HEK293 (cell line): ENCODE measurements around the gene TRAPPC8.
A peak's percentile ranks its signal among the peaks of the same experiment; 100 is the strongest.
"Not testable (repeated sequence)": the region's sequence is repeated elsewhere in the genome, so short reads cannot be mapped to it uniquely, and the experiment has no call there.

Source experiments
- CTCF ChIA-PET: fragments of 350-600 bp; formaldehyde crosslinking; extraction: SDS; loops from one replicate; lab custom pipeline; 2021; ENCODE audit warnings: antibody characterized with exemption; lab: Yijun Ruan, JAX
- POLR2A ChIA-PET: fragments of 300-600 bp; formaldehyde crosslinking; extraction: SDS; loops from one replicate; lab custom pipeline; 2020; ENCODE audit warnings: antibody characterized with exemption, inconsistent platforms; lab: Yijun Ruan, JAX
- H3K27ac ChIP-seq: fragments of 200-500 bp; sonication (Bioruptor generic); 2 replicates; pipeline ENCODE4 v1.5.1; 2014; ENCODE audit warnings: low read depth, low read length, control low read depth, inconsistent platforms; ENCODE audit errors: extremely low read depth
- H3K36me3 ChIP-seq, 2 experiments: fragments of 200-500 bp in 1 of 2; sonication (Bioruptor generic) in 1 of 2; 1 replicate in 1 of 2; 2 replicates in 1 of 2; pipeline ENCODE4 v1.5.1; 2014 to 2017; ENCODE audit warnings: inconsistent platforms in 2 of 2, low read length in 2 of 2; ENCODE audit not compliant: control insufficient read depth in 2 of 2, insufficient read depth in 1 of 2
- H3K4me1 ChIP-seq: fragments of 200-500 bp; sonication (Bioruptor generic); 2 replicates; pipeline ENCODE4 v1.5.1; 2014; ENCODE audit warnings: mild to moderate bottlenecking, low read length, inconsistent platforms; ENCODE audit not compliant: control insufficient read depth, insufficient read depth
- H3K4me3 ChIP-seq: 2 replicates; pipeline ENCODE4 v1.5.1; 2011; ENCODE audit warnings: low read depth, mild to moderate bottlenecking, control low read depth, low read length, moderate library complexity
- H3K9me3 ChIP-seq: fragments of 200-500 bp; sonication (Bioruptor generic); 2 replicates; pipeline ENCODE4 v1.5.1; 2014; ENCODE audit warnings: low read depth, low read length, inconsistent platforms; ENCODE audit not compliant: control insufficient read depth, insufficient read depth
- ATF2 ChIP-seq: fragments of 450-650 bp; formaldehyde crosslinking; IDR thresholded peaks from 2 replicates; pipeline ENCODE4 v1.5.1; 2016; ENCODE audit warnings: missing biosample characterization, missing genetic modification characterization, low read depth
- GLIS1 ChIP-seq: fragments of 450-650 bp; formaldehyde crosslinking; IDR thresholded peaks from 2 replicates; pipeline ENCODE4 v1.5.1; 2016; ENCODE audit warnings: missing biosample characterization, missing genetic modification characterization
- SETDB1 ChIP-seq: IDR thresholded peaks from one replicate; pipeline ENCODE4 v1.6.1; 2017; ENCODE audit warnings: mild to moderate bottlenecking, low read length, moderate library complexity, mixed read lengths; ENCODE audit not compliant: insufficient read length
- SP7 ChIP-seq: fragments of 450-650 bp; formaldehyde crosslinking; IDR thresholded peaks from 2 replicates; pipeline ENCODE4 v1.5.1; 2016; ENCODE audit warnings: missing biosample characterization, missing genetic modification characterization
- TRIM28 ChIP-seq: IDR thresholded peaks from 2 replicates; pipeline ENCODE4 v1.6.1; 2011; ENCODE audit warnings: low read length, control low read depth, borderline replicate concordance
- WT1 ChIP-seq: fragments of 450-650 bp; formaldehyde crosslinking; IDR thresholded peaks from 2 replicates; pipeline ENCODE4 v1.5.1; 2016; ENCODE audit warnings: missing biosample characterization, missing genetic modification characterization
- ZEB2 ChIP-seq: fragments of 450-650 bp; formaldehyde crosslinking; IDR thresholded peaks from 2 replicates; pipeline ENCODE4 v1.5.1; 2016; ENCODE audit warnings: missing biosample characterization, missing genetic modification characterization
- ZFP37 ChIP-seq: fragments of 450-650 bp; formaldehyde crosslinking; IDR thresholded peaks from 2 replicates; pipeline ENCODE4 v1.5.1; 2016; ENCODE audit warnings: missing biosample characterization, missing genetic modification characterization
- ZFP41 ChIP-seq: fragments of 450-650 bp; formaldehyde crosslinking; IDR thresholded peaks from 2 replicates; pipeline ENCODE4 v1.5.1; 2016; ENCODE audit warnings: missing biosample characterization, missing genetic modification characterization, borderline replicate concordance
- ZNF140 ChIP-seq: fragments of 450-650 bp; formaldehyde crosslinking; IDR thresholded peaks from 2 replicates; pipeline ENCODE4 v1.5.1; 2016; ENCODE audit warnings: missing biosample characterization, missing genetic modification characterization
- ZNF157 ChIP-seq: fragments of 450-650 bp; formaldehyde crosslinking; IDR thresholded peaks from 2 replicates; pipeline ENCODE4 v1.5.1; 2016; ENCODE audit warnings: missing biosample characterization, missing genetic modification characterization
- ZNF16 ChIP-seq: fragments of 450-650 bp; formaldehyde crosslinking; IDR thresholded peaks from 2 replicates; pipeline ENCODE4 v1.5.1; 2016; ENCODE audit warnings: low read depth, missing biosample characterization, missing genetic modification characterization
- ZNF366 ChIP-seq: fragments of 450-650 bp; formaldehyde crosslinking; conservative IDR thresholded peaks from 2 replicates; pipeline ENCODE4 v1.5.1; 2016; ENCODE audit warnings: missing biosample characterization, missing genetic modification characterization
- ZNF391 ChIP-seq: fragments of 450-650 bp; formaldehyde crosslinking; IDR thresholded peaks from 2 replicates; pipeline ENCODE4 v1.5.1; 2016; ENCODE audit warnings: low read depth, missing biosample characterization, missing genetic modification characterization, borderline replicate concordance
- ZNF423 ChIP-seq: fragments of 450-650 bp; formaldehyde crosslinking; IDR thresholded peaks from 2 replicates; pipeline ENCODE4 v1.5.1; 2016; ENCODE audit warnings: missing biosample characterization, missing genetic modification characterization
- ZNF530 ChIP-seq: fragments of 450-650 bp; formaldehyde crosslinking; IDR thresholded peaks from 2 replicates; pipeline ENCODE4 v1.5.1; 2016; ENCODE audit warnings: low read depth, missing biosample characterization, missing genetic modification characterization
- ZNF747 ChIP-seq: fragments of 450-650 bp; formaldehyde crosslinking; IDR thresholded peaks from 2 replicates; pipeline ENCODE4 v1.5.1; 2016; ENCODE audit warnings: missing biosample characterization, missing genetic modification characterization
- TF ChIP-seq, protein P1 (sequence below): sonication (generic); formaldehyde crosslinking; IDR thresholded peaks from 2 replicates; pipeline ENCODE4 v1.8.1; 2022; ENCODE audit warnings: mild to moderate bottlenecking, moderate library complexity, missing genetic modification reagents
- TF ChIP-seq, protein P2 (sequence below): fragments of 450-650 bp; formaldehyde crosslinking; conservative IDR thresholded peaks from 2 replicates; pipeline ENCODE4 v1.5.1; 2016; ENCODE audit warnings: low read depth, missing biosample characterization, missing genetic modification characterization
- TF ChIP-seq, protein P3 (sequence below): fragments of 450-650 bp; formaldehyde crosslinking; IDR thresholded peaks from 2 replicates; pipeline ENCODE4 v1.5.1; 2016; ENCODE audit warnings: missing biosample characterization, missing genetic modification characterization

Gene TRAPPC8

GRCh38 chr18:31828613-31829012 is 114.3 kb downstream of the TRAPPC8 start:
- POLR2A ChIA-PET, result no interaction called here
- Histone ChIP-seq H3K4me1 (no peaks in the 10 kb centered on the region), H3K36me3 (peaks cover 0 to 37% of the 10 kb centered on the region in 2 experiments; a peak in 1 of 3 replicates), H3K4me3 (no peak overlapping the region), H3K9me3 (no peaks in the 10 kb centered on the region), H3K27ac (no peak overlapping the region)
- TF ChIP-seq ZNF530 (tag by site-specific recombination), result no peak
- TF ChIP-seq ZEB2 (tag by site-specific recombination), result no peak
- TF ChIP-seq, protein P1, sequence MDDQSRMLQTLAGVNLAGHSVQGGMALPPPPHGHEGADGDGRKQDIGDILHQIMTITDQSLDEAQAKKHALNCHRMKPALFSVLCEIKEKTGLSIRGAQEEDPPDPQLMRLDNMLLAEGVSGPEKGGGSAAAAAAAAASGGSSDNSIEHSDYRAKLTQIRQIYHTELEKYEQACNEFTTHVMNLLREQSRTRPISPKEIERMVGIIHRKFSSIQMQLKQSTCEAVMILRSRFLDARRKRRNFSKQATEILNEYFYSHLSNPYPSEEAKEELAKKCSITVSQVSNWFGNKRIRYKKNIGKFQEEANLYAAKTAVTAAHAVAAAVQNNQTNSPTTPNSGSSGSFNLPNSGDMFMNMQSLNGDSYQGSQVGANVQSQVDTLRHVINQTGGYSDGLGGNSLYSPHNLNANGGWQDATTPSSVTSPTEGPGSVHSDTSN (CRISPR knock-in tag), result no peak
- TF ChIP-seq ZNF423 (tag by site-specific recombination), result no peak
- no peak for TF ChIP-seq SP7 (tag by site-specific recombination)
- no peak for TF ChIP-seq ZNF16 (tag by site-specific recombination)
- TF ChIP-seq ZFP37, result no peak
- TF ChIP-seq ZNF157 (tag by site-specific recombination), result no peak
- no peak for TF ChIP-seq ZNF366 (tag by site-specific recombination)
- TF ChIP-seq ATF2 (tag by site-specific recombination), result no peak
- TF ChIP-seq SETDB1, result no peak
- no peak for TF ChIP-seq ZNF140 (tag by site-specific recombination)
- TF ChIP-seq ZNF391 (tag by site-specific recombination), result no peak
- CTCF ChIA-PET, result interaction anchor here (0.8 to 1.0 kb wide), 2 partner anchors 9 to 128 kb away, joined by 3 to 4 read pairs; no protein-coding TSS in a partner anchor

GRCh38 chr18:31826673-31827325 is 116.1 kb downstream of the TRAPPC8 start:
- peaks cover 0 to 29% of the 10 kb centered on the region in 2 experiments; a peak in 1 of 3 replicates for H3K36me3 ChIP-seq
- TF ChIP-seq SETDB1 (peak; percentile 69), WT1 (tag by site-specific recombination) (peak; percentile 57; the same call in 1 of the 2 replicates), GLIS1 (tag by site-specific recombination) (peak; percentile 52), TRIM28 (peak; percentile 37; the same call in 1 of the 2 replicates)
- H3K4me3 ChIP-seq, H3K4me1 ChIP-seq, H3K9me3 ChIP-seq, H3K27ac ChIP-seq: not testable (repeated sequence)
- ChIA-PET POLR2A (interaction anchor here (1.0 kb wide), 1 partner anchor 11 kb away, joined by 4 read pairs; no protein-coding TSS in a partner anchor), CTCF (interaction anchor here (0.5 to 0.6 kb wide), 3 partner anchors 85 to 268 kb away, joined by 3 to 4 read pairs (median 3); no protein-coding TSS in a partner anchor)

- Histone ChIP-seq H3K36me3 (peaks cover 0 to 25% of the 10 kb centered on the region in 2 experiments; a peak in 1 of 3 replicates), H3K27ac (no peak overlapping the region), H3K4me1 (no peaks in the 10 kb centered on the region), H3K9me3 (no peaks in the 10 kb centered on the region), H3K4me3 (no peak overlapping the region)
- ChIA-PET CTCF (interaction anchor here (1.1 kb wide), 1 partner anchor 103 kb away, joined by 4 read pairs; no protein-coding TSS in a partner anchor), POLR2A (interaction anchor here (1.0 kb wide), 1 partner anchor 12 kb away, joined by 4 read pairs; no protein-coding TSS in a partner anchor)
- TF ChIP-seq ZFP41 (tag by site-specific recombination) (no peak), ZNF747 (tag by site-specific recombination) (no peak)
- TF ChIP-seq, protein P2, sequence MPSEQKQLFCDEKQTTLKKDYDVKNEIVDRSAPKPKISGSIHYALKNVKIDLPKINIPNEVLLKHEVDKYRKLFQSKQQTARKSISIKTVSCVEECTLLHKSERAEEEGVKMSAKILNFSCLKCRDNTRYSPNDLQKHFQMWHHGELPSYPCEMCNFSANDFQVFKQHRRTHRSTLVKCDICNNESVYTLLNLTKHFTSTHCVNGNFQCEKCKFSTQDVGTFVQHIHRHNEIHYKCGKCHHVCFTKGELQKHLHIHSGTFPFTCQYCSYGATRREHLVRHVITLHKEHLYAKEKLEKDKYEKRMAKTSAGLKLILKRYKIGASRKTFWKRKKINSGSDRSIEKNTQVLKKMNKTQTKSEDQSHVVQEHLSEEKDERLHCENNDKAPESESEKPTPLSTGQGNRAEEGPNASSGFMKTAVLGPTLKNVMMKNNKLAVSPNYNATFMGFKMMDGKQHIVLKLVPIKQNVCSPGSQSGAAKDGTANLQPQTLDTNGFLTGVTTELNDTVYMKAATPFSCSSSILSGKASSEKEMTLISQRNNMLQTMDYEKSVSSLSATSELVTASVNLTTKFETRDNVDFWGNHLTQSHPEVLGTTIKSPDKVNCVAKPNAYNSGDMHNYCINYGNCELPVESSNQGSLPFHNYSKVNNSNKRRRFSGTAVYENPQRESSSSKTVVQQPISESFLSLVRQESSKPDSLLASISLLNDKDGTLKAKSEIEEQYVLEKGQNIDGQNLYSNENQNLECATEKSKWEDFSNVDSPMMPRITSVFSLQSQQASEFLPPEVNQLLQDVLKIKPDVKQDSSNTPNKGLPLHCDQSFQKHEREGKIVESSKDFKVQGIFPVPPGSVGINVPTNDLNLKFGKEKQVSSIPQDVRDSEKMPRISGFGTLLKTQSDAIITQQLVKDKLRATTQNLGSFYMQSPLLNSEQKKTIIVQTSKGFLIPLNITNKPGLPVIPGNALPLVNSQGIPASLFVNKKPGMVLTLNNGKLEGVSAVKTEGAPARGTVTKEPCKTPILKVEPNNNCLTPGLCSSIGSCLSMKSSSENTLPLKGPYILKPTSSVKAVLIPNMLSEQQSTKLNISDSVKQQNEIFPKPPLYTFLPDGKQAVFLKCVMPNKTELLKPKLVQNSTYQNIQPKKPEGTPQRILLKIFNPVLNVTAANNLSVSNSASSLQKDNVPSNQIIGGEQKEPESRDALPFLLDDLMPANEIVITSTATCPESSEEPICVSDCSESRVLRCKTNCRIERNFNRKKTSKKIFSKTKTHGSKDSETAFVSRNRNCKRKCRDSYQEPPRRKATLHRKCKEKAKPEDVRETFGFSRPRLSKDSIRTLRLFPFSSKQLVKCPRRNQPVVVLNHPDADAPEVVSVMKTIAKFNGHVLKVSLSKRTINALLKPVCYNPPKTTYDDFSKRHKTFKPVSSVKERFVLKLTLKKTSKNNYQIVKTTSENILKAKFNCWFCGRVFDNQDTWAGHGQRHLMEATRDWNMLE (tag by site-specific recombination), result no peak
- TF ChIP-seq, protein P3, sequence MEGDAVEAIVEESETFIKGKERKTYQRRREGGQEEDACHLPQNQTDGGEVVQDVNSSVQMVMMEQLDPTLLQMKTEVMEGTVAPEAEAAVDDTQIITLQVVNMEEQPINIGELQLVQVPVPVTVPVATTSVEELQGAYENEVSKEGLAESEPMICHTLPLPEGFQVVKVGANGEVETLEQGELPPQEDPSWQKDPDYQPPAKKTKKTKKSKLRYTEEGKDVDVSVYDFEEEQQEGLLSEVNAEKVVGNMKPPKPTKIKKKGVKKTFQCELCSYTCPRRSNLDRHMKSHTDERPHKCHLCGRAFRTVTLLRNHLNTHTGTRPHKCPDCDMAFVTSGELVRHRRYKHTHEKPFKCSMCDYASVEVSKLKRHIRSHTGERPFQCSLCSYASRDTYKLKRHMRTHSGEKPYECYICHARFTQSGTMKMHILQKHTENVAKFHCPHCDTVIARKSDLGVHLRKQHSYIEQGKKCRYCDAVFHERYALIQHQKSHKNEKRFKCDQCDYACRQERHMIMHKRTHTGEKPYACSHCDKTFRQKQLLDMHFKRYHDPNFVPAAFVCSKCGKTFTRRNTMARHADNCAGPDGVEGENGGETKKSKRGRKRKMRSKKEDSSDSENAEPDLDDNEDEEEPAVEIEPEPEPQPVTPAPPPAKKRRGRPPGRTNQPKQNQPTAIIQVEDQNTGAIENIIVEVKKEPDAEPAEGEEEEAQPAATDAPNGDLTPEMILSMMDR (tag by site-specific recombination), result no peak
Observed at GRCh38 chr18:31825772-31826171, 117.2 kb downstream of the TRAPPC8 start.
